Epithelial cell of proximal tubule (primary cell): ENCODE results near the gene BTN1A1. TPM values are rescaled to one million over a fixed set of nuclear protein-coding genes. Genes with fewer than 3 reads are reported as not detected.
"Not testable (repeated sequence)": the region's sequence is repeated elsewhere in the genome, so short reads cannot be mapped to it uniquely, and the experiment has no call there.

ENCODE experiments used
- DNase-seq: peaks from one replicate; pipeline ENCODE4 v3.0.0-alpha.2; 2011; ENCODE audit warnings: low read depth
- H3K4me3 ChIP-seq: 2 replicates; pipeline ENCODE4 v1.5.1; 2011; ENCODE audit warnings: low read depth, mild to moderate bottlenecking, low read length
- total RNA-seq: library from RNA; depleted of rRNA; stranded (reverse); fragments of >200 nt; gene quantifications from 2 replicates; pipeline ENCODE4 v1.2.3, GENCODE V29; 2015
- TF ChIP-seq, protein P1 (sequence below): conservative IDR thresholded peaks from 2 replicates; pipeline ENCODE4 v1.5.1; 2012; ENCODE audit warnings: low read depth, mild to moderate bottlenecking, low read length

Gene BTN1A1
- total RNA-seq, 1 donor from 2014 or later, result not detected

DNA sequence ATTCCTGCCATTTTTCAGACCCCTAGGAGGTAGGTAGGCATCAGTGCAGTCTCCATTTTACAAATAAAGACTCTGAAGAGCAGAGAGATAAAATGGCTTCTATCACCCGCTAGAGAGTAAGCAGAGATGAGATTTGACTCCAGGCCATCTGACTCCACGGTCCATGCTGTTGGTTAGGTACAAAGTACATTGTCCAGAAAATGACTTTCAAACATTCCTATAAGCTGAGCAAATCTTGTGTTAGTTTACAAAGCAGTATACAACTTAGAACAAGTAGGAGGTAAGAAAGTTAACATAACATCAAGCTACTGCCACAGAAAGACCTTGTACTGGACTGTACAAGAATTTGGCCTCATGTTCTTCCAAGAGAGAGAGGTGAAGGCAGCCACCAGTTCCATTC lies 14.9 kb downstream of the BTN1A1 start:
- TF ChIP-seq, protein P1, sequence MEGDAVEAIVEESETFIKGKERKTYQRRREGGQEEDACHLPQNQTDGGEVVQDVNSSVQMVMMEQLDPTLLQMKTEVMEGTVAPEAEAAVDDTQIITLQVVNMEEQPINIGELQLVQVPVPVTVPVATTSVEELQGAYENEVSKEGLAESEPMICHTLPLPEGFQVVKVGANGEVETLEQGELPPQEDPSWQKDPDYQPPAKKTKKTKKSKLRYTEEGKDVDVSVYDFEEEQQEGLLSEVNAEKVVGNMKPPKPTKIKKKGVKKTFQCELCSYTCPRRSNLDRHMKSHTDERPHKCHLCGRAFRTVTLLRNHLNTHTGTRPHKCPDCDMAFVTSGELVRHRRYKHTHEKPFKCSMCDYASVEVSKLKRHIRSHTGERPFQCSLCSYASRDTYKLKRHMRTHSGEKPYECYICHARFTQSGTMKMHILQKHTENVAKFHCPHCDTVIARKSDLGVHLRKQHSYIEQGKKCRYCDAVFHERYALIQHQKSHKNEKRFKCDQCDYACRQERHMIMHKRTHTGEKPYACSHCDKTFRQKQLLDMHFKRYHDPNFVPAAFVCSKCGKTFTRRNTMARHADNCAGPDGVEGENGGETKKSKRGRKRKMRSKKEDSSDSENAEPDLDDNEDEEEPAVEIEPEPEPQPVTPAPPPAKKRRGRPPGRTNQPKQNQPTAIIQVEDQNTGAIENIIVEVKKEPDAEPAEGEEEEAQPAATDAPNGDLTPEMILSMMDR, result no peak
- no peak overlapping the region for H3K4me3 ChIP-seq
- DNase-seq, result no peak

- no peak for DNase-seq
- H3K4me3 ChIP-seq, result no peak overlapping the region
- TF ChIP-seq, protein P1, result no peak
These were observed 16.7 kb downstream of the BTN1A1 start for GRCh38 chr6:26516481-26517427.

DNA sequence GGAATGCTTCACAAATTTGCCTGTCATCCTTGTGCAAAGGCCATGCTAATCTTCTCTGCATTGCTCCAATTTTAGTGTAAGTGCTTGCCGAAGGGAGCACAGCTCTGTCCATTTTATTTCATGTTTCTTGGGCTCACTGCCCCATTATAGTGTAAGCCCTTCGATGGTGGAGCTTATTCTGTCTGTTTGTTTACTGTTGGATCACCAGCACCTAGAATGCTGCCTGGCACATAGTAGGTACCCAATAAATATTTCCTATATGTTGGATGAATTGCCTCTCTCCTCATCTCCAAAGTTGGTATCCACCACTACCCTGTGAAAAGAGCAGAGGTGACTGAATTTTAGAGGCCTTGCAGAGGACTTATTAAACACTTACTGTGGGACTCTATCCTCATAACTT lies 19.3 kb downstream of the BTN1A1 start:
- DNase-seq, result no peak
- H3K4me3 ChIP-seq, result no peak overlapping the region
- TF ChIP-seq, protein P1, result no peak

DNA sequence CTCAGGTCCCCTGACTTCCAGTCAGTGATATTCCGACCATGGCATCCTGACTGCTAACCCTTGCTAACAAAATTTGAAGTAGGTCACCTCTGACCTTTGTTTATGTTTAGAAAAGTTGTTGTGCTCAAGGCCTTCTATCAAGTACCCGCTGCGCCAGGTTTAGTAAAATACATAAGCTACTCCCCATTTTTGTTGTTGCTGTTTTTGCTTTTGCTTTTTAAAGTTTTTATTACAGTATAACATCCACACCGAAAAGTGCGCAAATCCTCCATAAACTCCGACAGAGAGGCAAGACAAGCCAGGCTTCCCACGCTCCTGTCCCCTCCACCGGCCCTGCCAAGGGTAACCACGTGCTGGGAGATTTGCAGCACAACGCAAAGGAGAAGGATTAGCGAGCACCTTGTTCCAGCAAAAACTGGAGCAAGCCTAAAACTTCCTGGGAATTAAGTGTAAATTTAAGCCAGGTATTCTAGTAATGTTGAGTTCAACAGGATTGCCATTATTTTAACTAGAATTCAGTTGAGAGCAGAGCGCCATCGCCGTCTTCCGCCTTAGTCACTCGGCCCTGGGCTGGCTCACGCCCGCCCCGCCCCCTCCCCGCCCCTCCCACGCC lies 20.2 kb downstream of the BTN1A1 start:
- TF ChIP-seq, protein P1, result no peak
- no peak for DNase-seq
- peak overlapping the region; percentile 49 for H3K4me3 ChIP-seq

GRCh38 chr6:26520850-26521599 lies 20.9 kb downstream of the BTN1A1 start:
- no peak for DNase-seq
- peak overlapping the region; percentile 55 for H3K4me3 ChIP-seq
- TF ChIP-seq, protein P1, result no peak

DNA sequence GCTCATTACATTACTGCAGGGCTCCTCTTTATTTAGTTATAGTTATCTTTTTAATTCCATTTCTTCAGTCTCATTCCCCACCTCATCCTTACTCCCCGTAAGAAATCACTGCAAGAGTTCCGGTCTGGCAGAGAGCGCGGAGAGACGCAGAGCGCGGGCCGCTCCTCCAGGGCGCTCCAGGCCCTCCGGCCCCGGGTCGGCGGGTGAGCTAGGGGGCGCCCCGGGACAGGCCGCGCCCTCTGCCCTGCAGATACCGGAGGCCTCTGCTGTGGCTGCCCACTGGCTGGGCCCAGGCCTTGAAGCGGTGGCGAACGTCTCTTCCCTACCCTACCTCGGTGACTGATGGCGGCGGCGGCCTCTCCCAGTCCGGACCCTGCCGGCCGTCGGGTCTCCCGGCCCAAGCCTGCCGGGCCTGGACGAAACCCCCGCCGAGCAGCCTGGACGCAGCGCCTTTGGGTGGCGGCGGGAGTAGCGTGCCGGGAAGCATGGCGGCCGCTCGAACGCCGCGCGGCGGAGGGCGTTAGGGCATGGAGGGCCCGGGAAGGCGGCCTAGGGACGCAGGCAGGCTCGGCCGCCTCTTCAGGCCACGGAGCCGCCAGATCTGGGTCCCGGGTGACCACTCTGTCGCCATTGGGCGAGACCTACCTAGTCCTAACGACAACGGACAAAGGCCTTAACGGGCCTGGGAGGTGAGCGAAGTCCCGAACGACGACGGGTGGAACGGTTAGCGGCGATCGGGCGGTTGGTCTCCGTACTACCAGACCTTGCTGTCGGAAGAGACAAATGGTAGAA lies 21.7 kb downstream of the BTN1A1 start:
- DNase-seq, result no peak
- H3K4me3 ChIP-seq, result peak overlapping the region; percentile 55
- TF ChIP-seq, protein P1, result peak; percentile 51

DNA sequence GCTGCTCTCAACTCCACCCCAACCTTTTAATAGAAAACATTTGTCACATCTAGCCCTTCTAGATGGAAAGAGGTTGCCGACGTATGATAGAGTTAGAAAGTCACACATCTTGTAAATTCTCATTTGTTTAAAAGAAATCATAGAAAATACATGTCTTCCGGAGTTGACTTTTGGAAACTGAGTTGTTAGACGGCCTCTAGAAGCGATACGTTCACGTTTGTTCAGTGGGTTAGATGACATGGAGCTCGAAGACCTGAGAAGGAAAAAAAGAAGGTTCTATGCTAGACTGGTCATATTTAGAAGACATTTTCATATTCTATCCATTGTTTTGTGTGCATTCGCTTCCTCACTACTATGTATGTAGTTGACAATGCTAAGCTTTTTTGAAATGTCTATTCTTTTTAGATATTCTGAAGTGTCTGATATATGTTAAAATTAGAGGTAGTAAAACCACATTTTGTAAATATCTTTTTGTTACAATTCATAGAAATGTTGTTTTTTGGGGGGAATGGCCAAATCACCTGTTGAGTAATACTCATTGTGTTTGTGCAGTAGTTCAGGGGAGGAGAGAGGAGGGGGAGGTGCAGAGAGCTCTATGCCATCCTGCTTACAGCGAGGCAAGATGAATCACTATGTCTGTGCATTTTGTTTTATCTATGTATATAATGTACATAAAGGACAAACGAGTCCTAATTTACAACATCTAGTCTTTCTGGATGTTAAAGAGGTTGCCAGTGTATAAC lies 22.6 kb downstream of the BTN1A1 start:
- peak overlapping the region; percentile 55 for H3K4me3 ChIP-seq
- DNase-seq, result not testable (repeated sequence)

GRCh38 chr6:26524314-26524713 lies 24.2 kb downstream of the BTN1A1 start:
- not testable (repeated sequence) for H3K4me3 ChIP-seq, DNase-seq
